Brain microvascular endothelial cell (primary cell): ENCODE results near the gene TMED7.
A peak's percentile ranks its signal among the peaks of the same experiment; 100 is the strongest.
"Not testable (repeated sequence)": the region's sequence is repeated elsewhere in the genome, so short reads cannot be mapped to it uniquely, and the experiment has no call there.

Source experiments
- DNase-seq: peaks from one replicate; pipeline ENCODE4 v3.0.0-alpha.2; 2020
- H3K27ac ChIP-seq: fragments of 250-450 bp; sonication (Bioruptor Pico); 2 replicates; pipeline ENCODE4 v1.5.1; 2020; ENCODE audit warnings: mild to moderate bottlenecking, moderate library complexity
- H3K27me3 ChIP-seq: fragments of 250-450 bp; sonication (Bioruptor Pico); replicated peaks from 2 replicates; pipeline ENCODE4 v1.5.1; 2020; ENCODE audit warnings: mild to moderate bottlenecking
- H3K36me3 ChIP-seq: fragments of 250-450 bp; sonication (Bioruptor Pico); replicated peaks from 2 replicates; pipeline ENCODE4 v1.5.1; 2020; ENCODE audit warnings: mild to moderate bottlenecking
- H3K4me3 ChIP-seq: 2 replicates; pipeline ENCODE4 v1.5.1; 2011; ENCODE audit warnings: low read depth, mild to moderate bottlenecking, control low read depth, low read length, moderate library complexity
- CTCF ChIP-seq: IDR thresholded peaks from 2 replicates; pipeline ENCODE4 v1.5.1; 2011; ENCODE audit warnings: low read depth, mild to moderate bottlenecking, moderate library complexity, low read length, control low read depth, inconsistent platforms; ENCODE audit errors: missing control alignments
- in situ Hi-C: cut with HindIII; loops from 2 replicates; pipeline ENCODE4 v1.10.0; 2017; ENCODE audit warnings: low sequenced_read_pairs, low pct_ligation_motif_present

Gene TMED7

DNA sequence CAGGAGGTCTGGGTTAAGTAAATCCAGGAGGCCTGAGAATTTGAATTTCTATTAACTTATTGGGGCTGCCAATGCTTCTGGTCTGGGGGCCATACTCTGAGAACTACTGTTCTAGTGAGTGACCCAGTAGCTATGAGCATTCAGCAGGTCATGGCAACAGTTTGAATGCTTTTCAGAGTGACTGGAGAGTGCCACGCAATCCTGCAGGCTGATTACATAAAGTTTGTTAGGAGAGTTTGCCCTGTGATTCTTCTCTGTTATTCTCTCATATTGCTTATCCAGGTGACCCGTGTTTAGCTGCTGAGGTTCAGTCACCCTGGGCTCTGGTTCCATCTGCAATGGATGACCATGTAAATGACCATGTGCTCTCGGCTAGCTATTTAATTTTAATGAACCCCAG, 22.2 kb upstream of the TMED7 start:
- Histone ChIP-seq H3K4me3 (no peak overlapping the region), H3K36me3 (no peaks in the 10 kb centered on the region), H3K27ac (no peak overlapping the region), H3K27me3 (no peaks in the 10 kb centered on the region)
- in situ Hi-C loops, result no loop called here
- TF ChIP-seq CTCF, result no peak
- DNase-seq, result no peak

- H3K4me3 ChIP-seq, H3K27me3 ChIP-seq, DNase-seq, in situ Hi-C loops, H3K27ac ChIP-seq, H3K36me3 ChIP-seq: not testable (repeated sequence)
Measured at GRCh38 chr5:115645386-115645785, 19.6 kb upstream of the TMED7 start.

DNA sequence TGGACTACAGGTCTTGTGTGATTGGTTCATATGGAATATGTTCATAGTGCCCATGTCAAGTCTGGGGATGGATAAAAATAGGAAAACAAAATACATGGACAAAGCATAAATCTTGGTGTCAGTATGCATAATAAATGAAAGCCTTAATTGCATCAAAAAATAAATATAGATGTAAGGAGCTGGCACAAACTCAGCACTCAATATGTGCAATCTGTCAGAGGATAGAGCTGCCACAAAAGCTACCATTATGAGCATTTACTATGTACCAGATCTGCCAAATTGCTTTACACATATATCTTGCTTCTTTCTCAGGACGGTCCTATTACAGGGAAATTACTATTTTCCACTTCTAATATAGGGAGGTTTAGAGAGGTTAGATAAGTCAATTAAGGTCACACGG, 18.2 kb upstream of the TMED7 start:
- in situ Hi-C loops, result no loop called here
- H3K4me3 ChIP-seq, result no peak overlapping the region
- TF ChIP-seq CTCF, result no peak
- no peaks in the 10 kb centered on the region for H3K36me3 ChIP-seq
- no peak overlapping the region for H3K27ac ChIP-seq
- no peaks in the 10 kb centered on the region for H3K27me3 ChIP-seq
- no peak for DNase-seq

DNA sequence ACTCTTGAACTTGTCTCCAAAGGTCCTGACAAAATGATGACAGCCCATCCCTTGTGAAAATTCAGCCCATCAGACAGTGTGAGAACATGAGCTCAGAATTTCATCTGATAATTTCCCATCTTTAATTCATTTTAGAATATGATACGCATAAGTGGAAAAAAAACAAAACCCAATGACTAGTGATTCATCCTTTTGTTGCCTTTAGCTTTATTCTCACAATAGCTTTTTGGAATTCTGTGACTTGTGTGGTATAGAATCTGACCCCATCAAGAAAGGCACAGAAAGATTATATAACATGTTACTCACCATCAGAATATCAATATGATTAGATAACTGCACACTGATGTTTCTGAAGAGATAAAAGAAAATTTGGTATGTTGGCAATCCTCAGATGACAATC, 16.1 kb upstream of the TMED7 start:
- no peak overlapping the region for H3K27ac ChIP-seq
- TF ChIP-seq CTCF, result no peak
- no peaks in the 10 kb centered on the region for H3K27me3 ChIP-seq
- in situ Hi-C loops, result no loop called here
- no peaks in the 10 kb centered on the region for H3K36me3 ChIP-seq
- peak; percentile 29 for DNase-seq
- no peak overlapping the region for H3K4me3 ChIP-seq

GRCh38 chr5:115640274-115640673, 14.4 kb upstream of the TMED7 start:
- TF ChIP-seq CTCF, result no peak
- Histone ChIP-seq H3K36me3 (no peaks in the 10 kb centered on the region), H3K27ac (no peak overlapping the region), H3K27me3 (no peaks in the 10 kb centered on the region), H3K4me3 (no peak overlapping the region)
- in situ Hi-C loops, result no loop called here
- no peak for DNase-seq

DNA sequence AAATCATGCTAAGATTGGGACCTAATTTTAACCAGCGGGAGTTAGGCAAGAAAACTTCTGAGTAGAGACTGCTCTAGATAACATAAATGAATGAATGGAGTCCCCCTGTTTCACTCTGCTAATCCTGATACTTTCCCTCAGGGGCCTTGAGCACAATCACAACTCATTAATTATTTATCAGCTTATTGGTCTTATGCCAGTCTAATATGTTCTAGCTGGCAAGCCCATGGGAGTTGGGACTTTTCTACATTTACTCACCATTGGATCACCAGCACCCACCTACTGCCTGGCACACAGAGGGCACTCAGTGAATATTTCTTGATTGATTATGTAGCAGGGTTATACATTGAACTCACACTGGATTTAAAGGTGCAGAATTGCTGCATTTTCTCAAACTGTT, 13.5 kb upstream of the TMED7 start:
- TF ChIP-seq CTCF, result no peak
- Histone ChIP-seq H3K27ac (no peak overlapping the region), H3K27me3 (no peaks in the 10 kb centered on the region), H3K4me3 (no peak overlapping the region), H3K36me3 (no peaks in the 10 kb centered on the region)
- in situ Hi-C loops, result no loop called here
- DNase-seq, result no peak

GRCh38 chr5:115637507-115637906, 11.7 kb upstream of the TMED7 start:
- no peak overlapping the region for H3K4me3 ChIP-seq
- no peak overlapping the region for H3K27ac ChIP-seq
- no peak for DNase-seq
- in situ Hi-C loops, result no loop called here
- TF ChIP-seq CTCF, result no peak
- H3K36me3 ChIP-seq, result no peaks in the 10 kb centered on the region
- H3K27me3 ChIP-seq, result no peaks in the 10 kb centered on the region
